Ramos (cell line): ENCODE measurements around the gene PGBD4.

Source experiments
- in situ Hi-C: fragments of 300-500 bp; cut with MboI; formaldehyde crosslinking; loops from one replicate; pipeline ENCODE4 v1.14.3; 2022; ENCODE audit warnings: low sequenced_read_pairs; ENCODE audit not compliant: unreplicated experiment

Gene PGBD4

GRCh38 chr15:34101366-34102174 is at the start of gene PGBD4, which contains the start of gene EMC7:
TSS of gene PGBD4 (plus strand) at chr15:34102083. CDS start at chr15:34102532, 449 bp downstream.
TSS of gene EMC7 (minus strand) at chr15:34101862. CDS start at chr15:34101839, 23 bp downstream.
- in situ Hi-C loops: loop anchor here (25.0 kb wide), 1 partner anchor 261 kb away; the partner anchor contains the start of gene LPCAT4

GRCh38 chr15:34054081-34054707 is 47.7 kb upstream of the PGBD4 start:
- in situ Hi-C loops: loop anchor here (25.0 kb wide), 2 partner anchors 533 to 858 kb away; partner anchors contain the start of gene GOLGA8B

- in situ Hi-C loops: loop anchor here (25.0 kb wide), 2 partner anchors 531 to 856 kb away; partner anchors contain the start of gene GOLGA8B
Measured at GRCh38 chr15:34055868-34056595, 45.9 kb upstream of the PGBD4 start.

DNA sequence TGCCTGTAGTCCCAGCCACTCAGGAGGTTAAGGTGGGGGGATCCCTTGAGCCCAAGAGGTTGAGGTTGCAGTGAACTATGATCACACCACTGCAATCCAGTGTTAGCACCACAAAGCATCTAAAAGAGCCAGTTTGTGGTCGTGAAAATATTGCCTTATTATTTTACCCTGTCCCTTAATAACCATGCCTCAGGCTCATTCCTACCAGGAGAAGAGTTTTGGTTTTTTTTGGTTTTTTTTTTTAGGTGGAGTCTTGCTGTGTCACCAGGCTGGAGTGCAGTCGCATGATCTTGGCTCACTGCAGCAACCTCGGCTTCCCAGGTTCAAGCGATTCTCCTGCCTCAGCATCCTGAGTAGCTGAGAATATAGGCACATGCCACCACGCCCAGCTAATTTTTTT is 45.0 kb upstream of the PGBD4 start:
- in situ Hi-C loops: loop anchor here (25.0 kb wide), 2 partner anchors 530 to 855 kb away; partner anchors contain the start of gene GOLGA8B

DNA sequence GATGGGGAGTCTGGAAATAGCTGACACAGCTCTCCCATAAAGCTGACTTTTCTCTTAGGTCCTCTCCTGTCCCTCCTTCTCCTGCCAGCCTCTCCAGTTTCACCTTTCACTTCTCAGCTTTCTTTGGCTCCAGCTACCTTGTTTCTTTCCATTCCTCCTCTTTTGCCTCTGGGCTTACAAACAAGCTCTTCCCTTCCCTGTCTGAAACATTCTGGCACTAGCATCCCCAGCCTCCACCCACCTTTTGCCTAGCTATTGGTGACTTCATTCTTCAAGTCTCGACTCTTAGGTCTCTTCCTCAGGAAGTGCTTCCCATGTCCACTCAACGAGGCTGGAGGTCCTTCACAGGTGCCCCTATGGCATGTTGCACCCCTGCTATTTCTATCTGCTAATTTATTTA is 42.4 kb upstream of the PGBD4 start:
- in situ Hi-C loops: loop anchor here (25.0 kb wide), 2 partner anchors 528 to 853 kb away; partner anchors contain the start of gene GOLGA8B

- in situ Hi-C loops: loop anchor here (5.0 to 25.0 kb wide), 3 partner anchors 152 to 852 kb away; partner anchors contain the start of genes GOLGA8B and KATNBL1
Measured at GRCh38 chr15:34059946-34060345, 41.9 kb upstream of the PGBD4 start.

GRCh38 chr15:34064438-34064837 is 37.4 kb upstream of the PGBD4 start:
- in situ Hi-C loops: loop anchor here (5.0 to 25.0 kb wide), 3 partner anchors 148 to 848 kb away; partner anchors contain the start of genes GOLGA8B and KATNBL1

DNA sequence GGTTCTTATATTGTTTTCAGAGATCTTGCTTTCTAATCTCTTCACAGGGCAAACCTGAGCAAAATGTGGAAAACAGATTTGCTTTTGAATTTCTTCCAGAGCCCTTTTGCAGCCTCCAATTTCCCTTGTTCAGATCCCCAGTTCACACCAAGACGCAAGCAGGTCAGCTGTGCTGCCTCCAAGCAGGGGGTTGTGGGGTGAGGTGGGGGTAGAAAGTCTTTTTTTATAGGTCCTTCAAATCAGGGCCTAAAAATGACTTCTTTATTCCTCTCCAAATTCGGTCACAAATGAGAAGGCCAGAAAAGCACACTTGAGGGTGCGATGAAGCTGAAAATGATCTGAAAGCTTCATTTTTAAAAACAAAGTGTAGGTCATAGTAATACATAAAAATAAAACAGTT is 36.6 kb upstream of the PGBD4 start:
- in situ Hi-C loops: loop anchor here (25.0 kb wide), 2 partner anchors 522 to 847 kb away; partner anchors contain the start of gene GOLGA8B

GRCh38 chr15:34065941-34066340 is 35.9 kb upstream of the PGBD4 start:
- in situ Hi-C loops: loop anchor here (25.0 kb wide), 2 partner anchors 521 to 846 kb away; partner anchors contain the start of gene GOLGA8B

GRCh38 chr15:34070003-34070402 is 31.9 kb upstream of the PGBD4 start:
- in situ Hi-C loops: loop anchor here (25.0 kb wide), 2 partner anchors 517 to 842 kb away; partner anchors contain the start of gene GOLGA8B

DNA sequence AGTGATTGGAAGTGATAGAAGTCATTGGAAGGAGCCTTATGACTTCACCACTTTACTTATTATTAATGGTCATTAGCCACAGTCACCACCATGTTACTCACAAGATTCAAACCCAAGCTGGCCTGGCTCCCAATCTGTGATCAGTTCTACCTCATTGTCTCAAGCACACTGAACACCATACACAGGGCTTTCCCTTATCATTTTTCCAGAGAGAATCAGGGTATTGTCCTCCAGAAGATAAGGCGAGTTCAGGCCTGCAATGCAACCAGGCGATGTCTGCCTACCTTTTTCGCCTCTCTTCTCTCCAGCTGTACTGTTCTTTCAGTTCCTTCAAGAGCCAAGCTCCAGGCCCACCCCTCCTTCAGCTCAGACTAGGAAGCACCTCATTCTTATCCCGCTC is 25.1 kb upstream of the PGBD4 start:
- in situ Hi-C loops: no loop called here

DNA sequence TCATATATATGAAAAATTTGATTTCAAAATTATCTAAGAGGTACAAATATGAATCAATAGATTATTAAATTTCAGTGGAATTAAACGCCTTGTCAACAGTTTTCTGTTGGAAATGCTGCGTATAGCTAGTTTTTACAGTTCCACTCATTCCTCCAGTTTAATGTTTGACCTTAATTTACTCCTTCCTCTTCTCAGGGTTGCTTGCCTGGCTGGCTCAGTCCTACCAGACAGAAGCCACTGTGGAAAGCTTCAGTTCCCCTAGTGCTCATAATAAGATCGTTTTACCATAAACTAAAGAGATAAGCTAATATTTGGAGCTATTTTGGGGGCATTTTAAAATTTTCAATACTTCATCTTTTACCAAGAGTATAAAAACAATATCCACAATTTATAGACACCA is 23.0 kb upstream of the PGBD4 start:
- in situ Hi-C loops: no loop called here

GRCh38 chr15:34079904-34080303 is 22.0 kb upstream of the PGBD4 start:
- in situ Hi-C loops: no loop called here

GRCh38 chr15:34084086-34084485 is 17.8 kb upstream of the PGBD4 start:
- in situ Hi-C loops: no loop called here

- in situ Hi-C loops: no loop called here
Measured at GRCh38 chr15:34085746-34086145, 16.1 kb upstream of the PGBD4 start.

DNA sequence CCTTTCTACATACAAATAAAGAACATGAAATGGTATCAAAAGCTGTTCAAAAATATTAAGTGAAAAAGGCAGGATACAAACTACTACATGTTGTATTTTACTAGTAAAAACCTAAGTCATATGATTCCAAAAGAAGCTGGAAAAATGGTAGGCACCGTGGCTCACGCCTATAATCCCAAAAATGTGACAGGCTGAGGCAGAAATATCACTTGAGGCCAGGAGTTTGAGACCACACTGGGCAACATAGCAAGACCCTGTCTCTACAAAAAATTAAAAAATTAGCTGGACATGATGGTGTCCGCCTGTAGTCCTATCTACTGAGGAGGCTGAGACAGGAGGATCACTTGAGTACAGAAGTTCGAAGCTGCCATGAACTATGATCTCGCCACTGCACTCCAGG is 2.0 kb upstream of the PGBD4 start:
- in situ Hi-C loops: loop anchor here (25.0 kb wide), 1 partner anchor 262 kb away; the partner anchor contains the start of gene LPCAT4

DNA sequence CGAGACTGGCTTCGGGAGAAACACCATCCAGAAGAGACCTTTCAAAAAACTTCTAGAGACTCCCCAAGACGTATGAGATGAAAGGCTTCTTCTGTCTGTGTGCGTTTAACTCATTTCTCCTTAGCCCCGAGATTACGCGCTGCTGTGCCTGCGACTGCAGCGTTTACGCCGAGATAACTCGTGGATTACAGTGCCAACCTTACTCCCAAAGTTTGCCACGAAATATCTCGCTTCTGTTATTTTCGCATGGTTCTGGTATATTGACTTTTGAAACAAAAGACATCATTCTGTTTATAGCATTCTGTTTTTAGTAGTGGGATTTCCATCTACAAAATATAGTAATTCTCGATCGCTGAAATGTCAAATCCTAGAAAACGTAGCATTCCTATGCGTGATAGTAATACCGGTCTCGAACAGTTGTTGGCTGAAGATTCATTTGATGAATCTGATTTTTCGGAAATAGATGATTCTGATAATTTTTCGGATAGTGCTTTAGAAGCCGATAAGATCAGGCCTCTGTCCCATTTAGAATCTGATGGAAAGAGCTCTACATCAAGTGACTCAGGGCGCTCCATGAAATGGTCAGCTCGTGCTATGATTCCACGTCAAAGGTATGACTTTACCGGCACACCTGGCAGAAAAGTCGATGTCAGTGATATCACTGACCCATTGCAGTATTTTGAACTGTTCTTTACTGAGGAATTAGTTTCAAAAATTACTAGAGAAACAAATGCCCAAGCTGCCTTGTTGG is 467 bp downstream of the PGBD4 start:
- in situ Hi-C loops: loop anchor here (25.0 kb wide), 1 partner anchor 260 kb away; the partner anchor contains the start of gene LPCAT4

GRCh38 chr15:34106423-34106822 is 4.5 kb downstream of the PGBD4 start:
- in situ Hi-C loops: loop anchor here (25.0 kb wide), 1 partner anchor 256 kb away; the partner anchor contains the start of gene LPCAT4

- in situ Hi-C loops: loop anchor here (25.0 kb wide), 1 partner anchor 255 kb away; the partner anchor contains the start of gene LPCAT4
Measured at GRCh38 chr15:34107315-34107714, 5.4 kb downstream of the PGBD4 start.
